Measurements from ENCODE around the gene TLE1.

DNA sequence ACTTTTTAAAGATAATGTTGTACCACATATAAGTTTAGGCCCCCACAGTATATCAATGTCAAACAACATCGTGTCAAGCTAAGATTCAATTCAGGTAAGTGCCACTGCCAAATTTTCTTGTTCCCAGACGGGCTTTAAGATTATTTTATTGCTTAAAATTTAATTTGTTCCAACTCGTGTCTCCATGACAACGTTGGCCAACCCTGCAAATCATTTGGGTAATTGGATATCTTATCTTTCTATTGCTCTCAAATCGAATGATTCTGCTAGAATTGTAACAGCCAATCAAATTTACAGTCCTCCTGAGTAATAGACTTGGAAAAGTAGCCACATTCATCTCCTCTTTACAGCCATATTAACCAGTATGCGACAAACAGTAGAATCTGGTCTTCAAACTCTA, 19.5 kb downstream of the TLE1 start:
- TF ChIP-seq GATA3 (IDR thresholded peaks at IDR 0.05; ENCODE audit: low read depth, low read length) (no peak), GATA2 (IDR thresholded peaks at IDR 0.05; ENCODE audit: low read depth, low read length) (no peak; the same call in 1 of the 2 replicates)

Measured in SH-SY5Y (cell line).